Measurements from ENCODE around the gene LSM14A. TPM values are rescaled to one million over a fixed set of nuclear protein-coding genes. Genes with fewer than 3 reads are reported as not detected.
"Not testable (repeated sequence)": the region's sequence is repeated elsewhere in the genome, so short reads cannot be mapped to it uniquely, and the experiment has no call there.

The LSM14A gene
- total RNA-seq, 1 experiment from 2014 or later = 161 TPM

DNA sequence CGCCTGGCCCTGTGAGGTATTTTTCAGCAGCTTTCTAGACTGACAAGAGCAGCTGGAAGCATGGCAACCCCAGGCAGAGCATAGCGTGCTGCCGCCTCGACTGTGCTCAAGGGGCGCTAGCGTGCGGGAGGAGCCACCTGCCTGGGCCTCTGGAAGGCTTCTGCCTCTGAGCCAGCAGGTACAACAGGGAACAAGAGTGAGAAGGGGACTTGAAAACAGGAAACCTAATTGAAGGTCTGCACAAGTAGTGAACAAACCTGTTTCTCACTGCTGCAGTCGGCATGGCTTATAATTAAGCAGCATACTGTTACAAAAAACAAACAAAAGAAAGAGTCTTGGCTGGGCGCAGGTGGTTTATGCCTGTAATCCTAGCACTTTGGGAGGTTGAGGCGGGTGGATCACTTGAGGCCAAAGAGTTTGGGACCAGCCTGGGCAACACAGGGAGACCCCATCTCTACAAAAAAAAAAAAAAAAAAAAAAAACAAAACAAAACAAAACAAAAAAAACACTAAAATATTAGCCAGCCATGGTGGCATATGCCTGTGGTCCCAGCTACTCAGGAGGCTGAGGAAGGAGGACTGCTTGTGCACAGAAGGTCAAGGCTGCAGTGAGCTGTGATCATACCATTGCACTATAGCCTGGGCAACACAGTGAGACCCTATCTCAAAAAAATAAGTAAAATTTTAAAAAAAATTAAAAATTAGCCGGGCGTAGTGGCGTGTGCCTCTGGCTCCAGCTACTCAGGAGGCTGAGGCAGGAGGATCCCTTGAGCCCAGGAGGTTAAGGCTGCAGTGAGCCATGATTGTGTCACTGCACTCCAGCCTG lies 69.4 kb downstream of the LSM14A start:
- Mint-ChIP-seq H3K27ac (peak overlapping the region; percentile 98), H3K27me3 (ENCODE audit: low read depth) (no peaks in the 10 kb centered on the region), H3K36me3 (no peaks in the 10 kb centered on the region), H3K4me1 (peaks cover 19% of the 10 kb centered on the region), H3K9me3 (no peaks in the 10 kb centered on the region), H3K4me3 (no peak overlapping the region)
- TF ChIP-seq SMAD3 (CRISPR knock-in tag; IDR thresholded peaks at IDR 0.05; ENCODE audit: borderline replicate concordance) (0 out of 2 replicates have a peak, but pooled peaks have one; percentile 37), ZNF121 (CRISPR knock-in tag; IDR thresholded peaks at IDR 0.05) (peak; percentile 74), CREB1 (CRISPR knock-in tag; IDR thresholded peaks at IDR 0.05) (no peak), OVOL2 (CRISPR knock-in tag; IDR thresholded peaks at IDR 0.05; ENCODE audit: borderline replicate concordance) (no peak), TEAD1 (CRISPR knock-in tag; IDR thresholded peaks at IDR 0.05) (no peak), GTF2I (CRISPR knock-in tag; conservative IDR thresholded peaks at IDR 0.05) (no peak)
- TF ChIP-seq, protein P1, sequence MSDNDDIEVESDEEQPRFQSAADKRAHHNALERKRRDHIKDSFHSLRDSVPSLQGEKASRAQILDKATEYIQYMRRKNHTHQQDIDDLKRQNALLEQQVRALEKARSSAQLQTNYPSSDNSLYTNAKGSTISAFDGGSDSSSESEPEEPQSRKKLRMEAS (CRISPR knock-in tag; IDR thresholded peaks at IDR 0.05) = peak; percentile 69; the same call in 1 of the 2 replicates
- TF ChIP-seq, protein P2, sequence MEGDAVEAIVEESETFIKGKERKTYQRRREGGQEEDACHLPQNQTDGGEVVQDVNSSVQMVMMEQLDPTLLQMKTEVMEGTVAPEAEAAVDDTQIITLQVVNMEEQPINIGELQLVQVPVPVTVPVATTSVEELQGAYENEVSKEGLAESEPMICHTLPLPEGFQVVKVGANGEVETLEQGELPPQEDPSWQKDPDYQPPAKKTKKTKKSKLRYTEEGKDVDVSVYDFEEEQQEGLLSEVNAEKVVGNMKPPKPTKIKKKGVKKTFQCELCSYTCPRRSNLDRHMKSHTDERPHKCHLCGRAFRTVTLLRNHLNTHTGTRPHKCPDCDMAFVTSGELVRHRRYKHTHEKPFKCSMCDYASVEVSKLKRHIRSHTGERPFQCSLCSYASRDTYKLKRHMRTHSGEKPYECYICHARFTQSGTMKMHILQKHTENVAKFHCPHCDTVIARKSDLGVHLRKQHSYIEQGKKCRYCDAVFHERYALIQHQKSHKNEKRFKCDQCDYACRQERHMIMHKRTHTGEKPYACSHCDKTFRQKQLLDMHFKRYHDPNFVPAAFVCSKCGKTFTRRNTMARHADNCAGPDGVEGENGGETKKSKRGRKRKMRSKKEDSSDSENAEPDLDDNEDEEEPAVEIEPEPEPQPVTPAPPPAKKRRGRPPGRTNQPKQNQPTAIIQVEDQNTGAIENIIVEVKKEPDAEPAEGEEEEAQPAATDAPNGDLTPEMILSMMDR (IDR thresholded peaks at IDR 0.05) = peak; percentile 53; the same call in 1 of the 2 replicates
- ATAC-seq (peak; percentile 98), DNase-seq (ENCODE audit: low spot score) (peak; percentile 87)
- POLR2A ChIA-PET = interaction anchor here (0.6 to 0.9 kb wide), 2 partner anchors 37 to 82 kb away, joined by 3 read pairs; no protein-coding TSS in a partner anchor
- CTCF ChIA-PET = interaction anchor here (0.6 to 2.2 kb wide), 21 partner anchors 10 to 464 kb away, joined by 3 to 28 read pairs (median 4); no protein-coding TSS in a partner anchor

DNA sequence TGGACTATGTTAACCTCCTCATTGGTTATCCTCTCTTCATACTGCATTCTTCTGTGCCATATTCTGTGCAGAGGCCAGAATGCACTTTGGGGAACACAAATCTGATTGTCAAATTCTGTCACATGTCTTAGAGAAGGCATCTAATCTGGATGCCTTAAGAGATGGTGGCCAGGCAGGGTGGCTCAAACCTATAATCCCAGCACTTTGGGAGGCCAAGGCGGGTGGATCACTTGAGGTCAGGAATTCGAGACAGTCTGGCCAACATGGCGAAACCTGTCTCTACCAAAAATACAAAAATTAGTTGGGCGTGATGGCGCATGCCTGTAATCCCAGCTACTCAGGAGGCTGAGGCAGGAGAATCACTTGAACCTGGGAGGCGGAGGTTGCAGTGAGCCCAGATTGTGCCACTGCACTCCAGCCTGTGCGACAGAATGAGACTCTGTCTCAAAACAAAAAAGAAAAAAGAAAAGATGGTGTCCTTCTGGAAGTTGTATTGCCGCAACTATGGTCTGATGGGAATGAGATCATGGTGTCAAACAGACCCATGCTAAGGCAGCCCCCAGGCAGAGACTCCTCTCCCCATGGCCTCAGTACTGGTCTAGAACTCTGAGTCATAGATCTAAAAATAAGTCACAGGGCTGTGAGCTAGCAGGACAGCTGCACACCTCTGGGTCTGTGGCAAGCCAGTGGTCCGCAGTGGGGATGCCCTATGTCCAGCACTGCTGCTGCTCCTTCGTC lies 71.0 kb downstream of the LSM14A start:
- CTCF ChIA-PET = interaction anchor here (0.6 to 2.2 kb wide), 2 partner anchors 11 to 116 kb away, joined by 4 to 5 read pairs; no protein-coding TSS in a partner anchor
- ATAC-seq; H3K9me3 Mint-ChIP-seq; H3K36me3 Mint-ChIP-seq; DNase-seq (ENCODE audit: low spot score); H3K4me1 Mint-ChIP-seq; H3K4me3 Mint-ChIP-seq; H3K27me3 Mint-ChIP-seq (ENCODE audit: low read depth); POLR2A ChIA-PET: not testable (repeated sequence)
- H3K27ac Mint-ChIP-seq = peak overlapping the region; percentile 29; the same call in 1 of the 2 replicates

DNA sequence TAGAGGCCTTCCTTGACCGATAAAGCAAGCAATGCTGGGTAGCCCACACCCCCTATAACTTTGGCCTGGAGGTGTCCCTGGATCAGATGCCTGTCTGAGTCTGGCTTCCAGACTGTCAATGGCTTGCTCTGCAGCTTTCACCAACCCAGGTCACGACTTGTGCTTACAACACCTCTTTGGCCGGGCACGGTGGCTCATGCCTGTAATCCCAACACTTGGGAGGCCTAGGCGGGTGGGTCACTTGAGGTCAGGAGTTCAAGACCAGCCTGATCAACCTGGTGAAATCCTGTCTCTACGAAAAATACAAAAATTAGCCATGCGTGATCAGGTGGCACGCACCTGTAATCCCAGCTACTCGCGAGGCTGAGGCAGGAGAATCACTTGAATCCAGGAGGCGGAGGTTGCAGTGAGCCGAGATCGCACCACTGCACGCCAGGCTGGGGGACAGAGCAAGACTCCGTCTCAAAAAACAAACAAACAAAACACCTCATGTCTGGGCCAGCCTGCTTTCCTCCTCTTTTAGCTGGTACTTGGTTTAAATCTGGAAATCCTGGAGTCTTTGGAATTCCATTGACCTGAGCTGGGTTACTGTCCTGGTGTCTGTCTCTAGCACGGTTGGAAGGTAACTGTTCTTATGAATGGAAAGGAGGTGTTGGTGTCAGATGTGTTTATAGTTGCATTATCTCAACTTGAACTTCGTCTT lies 71.7 kb downstream of the LSM14A start:
- H3K9me3 Mint-ChIP-seq = no peaks in the 10 kb centered on the region
- no peak for DNase-seq (ENCODE audit: low spot score)
- no peak overlapping the region for H3K27ac Mint-ChIP-seq
- H3K4me1 Mint-ChIP-seq = peaks cover 5% of the 10 kb centered on the region; the same call in 1 of the 2 replicates
- ATAC-seq = no peak
- ChIA-PET CTCF (interaction anchor here (0.5 to 1.6 kb wide), 3 partner anchors 25 to 103 kb away, joined by 3 to 5 read pairs (median 3); no protein-coding TSS in a partner anchor), POLR2A (no interaction called here)
- H3K4me3 Mint-ChIP-seq = no peak overlapping the region
- TF ChIP-seq ELF4 (CRISPR knock-in tag; IDR thresholded peaks at IDR 0.05; ENCODE audit: low read depth) = no peak
- H3K36me3 Mint-ChIP-seq = no peaks in the 10 kb centered on the region
- H3K27me3 Mint-ChIP-seq (ENCODE audit: low read depth) = no peaks in the 10 kb centered on the region

DNA sequence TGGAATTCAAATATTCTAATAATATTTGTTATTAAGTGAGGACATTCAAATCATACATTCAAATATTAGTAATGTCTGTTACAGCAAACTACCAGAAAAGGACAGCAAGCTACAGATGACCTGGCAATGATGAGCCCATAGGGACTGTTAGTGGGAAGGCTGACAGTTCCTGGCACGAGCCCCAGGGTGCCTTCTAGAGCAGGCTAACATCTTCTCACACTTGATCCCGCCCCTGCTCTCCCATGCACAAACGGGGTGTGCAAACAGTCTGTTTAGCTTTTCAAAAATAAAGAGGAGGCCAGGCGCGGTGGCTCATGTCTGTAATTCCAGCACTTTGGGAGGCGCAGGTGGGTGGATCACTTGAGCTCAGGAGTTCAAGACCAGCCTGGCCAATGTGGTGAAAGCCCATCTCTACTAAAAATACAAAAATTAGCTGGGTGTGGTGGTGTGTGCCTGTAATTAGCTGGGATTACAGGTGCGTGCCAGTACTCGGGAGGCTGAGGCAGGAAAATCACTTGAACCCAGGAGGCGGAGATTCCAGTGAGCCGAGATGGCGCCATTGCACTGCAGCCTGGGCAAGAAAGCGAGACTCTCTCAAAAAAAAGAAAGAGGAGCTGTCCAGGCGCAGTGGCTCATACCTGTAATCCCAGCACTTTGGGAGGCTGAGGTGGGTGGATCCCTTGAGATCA lies 72.5 kb downstream of the LSM14A start:
- CTCF ChIA-PET = interaction anchor here (0.5 to 1.6 kb wide), 3 partner anchors 25 to 102 kb away, joined by 3 to 5 read pairs (median 3); no protein-coding TSS in a partner anchor
- ATAC-seq = no peak
- H3K4me3 Mint-ChIP-seq = no peak overlapping the region
- H3K27me3 Mint-ChIP-seq (ENCODE audit: low read depth) = no peaks in the 10 kb centered on the region
- H3K9me3 Mint-ChIP-seq = no peaks in the 10 kb centered on the region
- POLR2A ChIA-PET = no interaction called here
- no peak for DNase-seq (ENCODE audit: low spot score)
- H3K4me1 Mint-ChIP-seq = peaks cover 5% of the 10 kb centered on the region; the same call in 1 of the 2 replicates
- no peak overlapping the region for H3K27ac Mint-ChIP-seq
- no peaks in the 10 kb centered on the region for H3K36me3 Mint-ChIP-seq
- TF ChIP-seq, protein P3, sequence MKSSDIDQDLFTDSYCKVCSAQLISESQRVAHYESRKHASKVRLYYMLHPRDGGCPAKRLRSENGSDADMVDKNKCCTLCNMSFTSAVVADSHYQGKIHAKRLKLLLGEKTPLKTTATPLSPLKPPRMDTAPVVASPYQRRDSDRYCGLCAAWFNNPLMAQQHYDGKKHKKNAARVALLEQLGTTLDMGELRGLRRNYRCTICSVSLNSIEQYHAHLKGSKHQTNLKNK (CRISPR knock-in tag; IDR thresholded peaks at IDR 0.05) = no peak
- TF ChIP-seq ZNF317 (CRISPR knock-in tag; IDR thresholded peaks at IDR 0.05; ENCODE audit: borderline replicate concordance, low read depth) (no peak), ZNF416 (CRISPR knock-in tag; IDR thresholded peaks at IDR 0.05) (no peak), MXD4 (CRISPR knock-in tag; IDR thresholded peaks at IDR 0.05; ENCODE audit: borderline replicate concordance) (no peak), FOXJ3 (CRISPR knock-in tag; IDR thresholded peaks at IDR 0.05; ENCODE audit: borderline replicate concordance) (no peak)
- TF ChIP-seq, protein P4, sequence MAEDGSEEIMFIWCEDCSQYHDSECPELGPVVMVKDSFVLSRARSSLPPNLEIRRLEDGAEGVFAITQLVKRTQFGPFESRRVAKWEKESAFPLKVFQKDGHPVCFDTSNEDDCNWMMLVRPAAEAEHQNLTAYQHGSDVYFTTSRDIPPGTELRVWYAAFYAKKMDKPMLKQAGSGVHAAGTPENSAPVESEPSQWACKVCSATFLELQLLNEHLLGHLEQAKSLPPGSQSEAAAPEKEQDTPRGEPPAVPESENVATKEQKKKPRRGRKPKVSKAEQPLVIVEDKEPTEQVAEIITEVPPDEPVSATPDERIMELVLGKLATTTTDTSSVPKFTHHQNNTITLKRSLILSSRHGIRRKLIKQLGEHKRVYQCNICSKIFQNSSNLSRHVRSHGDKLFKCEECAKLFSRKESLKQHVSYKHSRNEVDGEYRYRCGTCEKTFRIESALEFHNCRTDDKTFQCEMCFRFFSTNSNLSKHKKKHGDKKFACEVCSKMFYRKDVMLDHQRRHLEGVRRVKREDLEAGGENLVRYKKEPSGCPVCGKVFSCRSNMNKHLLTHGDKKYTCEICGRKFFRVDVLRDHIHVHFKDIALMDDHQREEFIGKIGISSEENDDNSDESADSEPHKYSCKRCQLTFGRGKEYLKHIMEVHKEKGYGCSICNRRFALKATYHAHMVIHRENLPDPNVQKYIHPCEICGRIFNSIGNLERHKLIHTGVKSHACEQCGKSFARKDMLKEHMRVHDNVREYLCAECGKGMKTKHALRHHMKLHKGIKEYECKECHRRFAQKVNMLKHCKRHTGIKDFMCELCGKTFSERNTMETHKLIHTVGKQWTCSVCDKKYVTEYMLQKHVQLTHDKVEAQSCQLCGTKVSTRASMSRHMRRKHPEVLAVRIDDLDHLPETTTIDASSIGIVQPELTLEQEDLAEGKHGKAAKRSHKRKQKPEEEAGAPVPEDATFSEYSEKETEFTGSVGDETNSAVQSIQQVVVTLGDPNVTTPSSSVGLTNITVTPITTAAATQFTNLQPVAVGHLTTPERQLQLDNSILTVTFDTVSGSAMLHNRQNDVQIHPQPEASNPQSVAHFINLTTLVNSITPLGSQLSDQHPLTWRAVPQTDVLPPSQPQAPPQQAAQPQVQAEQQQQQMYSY (CRISPR knock-in tag; IDR thresholded peaks at IDR 0.05) = no peak
- TF ChIP-seq, protein P5, sequence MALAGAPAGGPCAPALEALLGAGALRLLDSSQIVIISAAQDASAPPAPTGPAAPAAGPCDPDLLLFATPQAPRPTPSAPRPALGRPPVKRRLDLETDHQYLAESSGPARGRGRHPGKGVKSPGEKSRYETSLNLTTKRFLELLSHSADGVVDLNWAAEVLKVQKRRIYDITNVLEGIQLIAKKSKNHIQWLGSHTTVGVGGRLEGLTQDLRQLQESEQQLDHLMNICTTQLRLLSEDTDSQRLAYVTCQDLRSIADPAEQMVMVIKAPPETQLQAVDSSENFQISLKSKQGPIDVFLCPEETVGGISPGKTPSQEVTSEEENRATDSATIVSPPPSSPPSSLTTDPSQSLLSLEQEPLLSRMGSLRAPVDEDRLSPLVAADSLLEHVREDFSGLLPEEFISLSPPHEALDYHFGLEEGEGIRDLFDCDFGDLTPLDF (CRISPR knock-in tag; IDR thresholded peaks at IDR 0.05) = no peak
- TF ChIP-seq, protein P1 (CRISPR knock-in tag; IDR thresholded peaks at IDR 0.05) = no peak
